ENCODE data around the gene SLC4A4.

GRCh38 chr4:71429106-71429505 lies 90.3 kb downstream of the SLC4A4 start:
- TF ChIP-seq CTCF (IDR thresholded peaks at IDR 0.05): no peak
- no peak for TF ChIP-seq POLR2A (IDR thresholded peaks at IDR 0.05)
- TF ChIP-seq POLR2AphosphoS5 (IDR thresholded peaks at IDR 0.05; ENCODE audit: insufficient read depth in 1 of 2, low read depth in 1 of 2): no peak

Data from vagina (tissue), 2 donors.